Neural progenitor cell (in vitro differentiated cells): Measurements from ENCODE around the gene WNT6.

Source experiments
- CTCF ChIP-seq: fragments of 200-600 bp; sonication (generic); IDR thresholded peaks from 2 replicates; pipeline ENCODE4 v1.5.1; 2017; ENCODE audit warnings: antibody characterized with exemption, mild to moderate bottlenecking
- EZH2phosphoT487 ChIP-seq: fragments of 200-600 bp; sonication (generic); IDR thresholded peaks from 2 replicates; pipeline ENCODE4 v1.6.1; 2017; ENCODE audit warnings: antibody characterized with exemption

GRCh38 chr2:218878486-218878885 is 18.9 kb downstream of the WNT6 start:
- no peak for TF ChIP-seq CTCF
- TF ChIP-seq EZH2phosphoT487, result no peak
